HCT116 (cell line): ENCODE measurements around the gene FNBP1. TPM values are rescaled to one million over a fixed set of nuclear protein-coding genes. Genes with fewer than 3 reads are reported as not detected.

Source experiments
- ATAC-seq: fragments of 200-7000 bp; cut with Tn5 transposase; 2 replicates; pipeline ENCODE4 v1.9.1; 2020; ENCODE audit warnings: mild to moderate bottlenecking, moderate library complexity
- BruUV-seq: library from RNA; stranded (reverse); fragments of 400-500 nt; replicated peaks from 2 replicates; lab custom pipeline; 2021; lab: Mats Ljungman, UMichigan
- CTCF ChIA-PET: fragments of 300-600 bp; sonication (Branson Sonifier 250); formaldehyde crosslinking; loops from one replicate; lab custom pipeline; 2021; ENCODE audit warnings: antibody characterized with exemption; lab: Charles Lee
- POLR2A ChIA-PET: fragments of 300-600, 350-600 bp; sonication (Branson Sonifier 250); formaldehyde crosslinking; loops from one replicate; lab custom pipeline; 2021; ENCODE audit warnings: antibody characterized with exemption; lab: Charles Lee
- RAD21 ChIA-PET, 2 experiments: fragments of 300-600 bp; sonication (Branson Sonifier 250); formaldehyde crosslinking; loops; one replicate each; lab custom pipeline; 2023; ENCODE audit warnings: low total read pairs in 2 of 2; ENCODE audit not compliant: uncharacterized antibody in 2 of 2, unreplicated experiment in 2 of 2, low non-redundant PET in 1 of 2; lab: Charles Lee
- DNase-seq: peaks from one replicate; pipeline ENCODE4 v3.0.0-alpha.2; 2010; ENCODE audit warnings: low read depth, low spot score
- H2AFZ ChIP-seq: fragments of 200-600 bp; shearing (Covaris generic), sonication (generic); 2 replicates; pipeline ENCODE4 v1.6.1; 2017; ENCODE audit warnings: low read depth, mixed run types, mixed read lengths, antibody characterized with exemption, low read length; ENCODE audit not compliant: poor library complexity, severe bottlenecking
- H3K27ac ChIP-seq: 2 replicates; pipeline ENCODE4 v1.5.1; 2012; ENCODE audit warnings: low read depth, low read length
- H3K27me3 ChIP-seq: fragments of 200-600 bp; sonication (generic); 2 replicates; pipeline ENCODE4 v1.6.1; 2016; ENCODE audit warnings: mixed run types, low read length, mixed read lengths; ENCODE audit not compliant: insufficient read depth
- H3K36me3 ChIP-seq, 2 experiments: fragments of 200-500 bp in 1 of 2; fragments of 200-600 bp in 1 of 2; sonication (Bioruptor generic) in 1 of 2; sonication (generic) in 1 of 2; 2 replicates each; pipeline versions ENCODE4 v1.5.1 to v1.6.1; 2014 to 2016; ENCODE audit warnings: low read length in 2 of 2, inconsistent platforms in 1 of 2, mixed read lengths in 1 of 2, mixed run types in 1 of 2; ENCODE audit not compliant: insufficient read depth in 2 of 2, control insufficient read depth in 1 of 2
- H3K4me1 ChIP-seq, 2 experiments: fragments of 200-600 bp in 1 of 2; sonication (generic) in 1 of 2; 2 replicates each; pipeline versions ENCODE4 v1.5.1 to v1.6.1; 2012 to 2017; ENCODE audit warnings: low read length in 2 of 2, inconsistent platforms in 1 of 2, mild to moderate bottlenecking in 1 of 2, mixed read lengths in 1 of 2, mixed run types in 1 of 2, moderate library complexity in 1 of 2; ENCODE audit not compliant: insufficient read depth in 2 of 2, control insufficient read depth in 1 of 2
- H3K4me2 ChIP-seq: fragments of 200-600 bp; sonication (generic); 2 replicates; pipeline ENCODE4 v1.6.1; 2017; ENCODE audit warnings: mixed run types, low read length, mixed read lengths
- H3K4me3 ChIP-seq, 2 experiments: fragments of 200-600 bp in 1 of 2; sonication (generic) in 1 of 2; replicated peaks in 1 of 2; 2 replicates each; pipeline ENCODE4 v1.5.1; 2011 to 2016; ENCODE audit warnings: low read length in 2 of 2, control low read depth in 1 of 2, low read depth in 1 of 2, mild to moderate bottlenecking in 1 of 2, mixed read lengths in 1 of 2, mixed run types in 1 of 2
- H3K79me2 ChIP-seq: fragments of 200-600 bp; sonication (generic); 2 replicates; pipeline ENCODE4 v1.6.1; 2017; ENCODE audit warnings: mild to moderate bottlenecking, mixed run types, low read length, moderate library complexity, mixed read lengths; ENCODE audit not compliant: insufficient read depth
- H3K9ac ChIP-seq: fragments of 200-600 bp; sonication (generic); 2 replicates; pipeline ENCODE4 v1.6.1; 2016; ENCODE audit warnings: low read length, mixed read lengths
- H3K9me2 ChIP-seq: fragments of 200-600 bp; sonication (generic), shearing (Covaris generic); 2 replicates; pipeline ENCODE4 v1.6.1; 2017; ENCODE audit warnings: mixed run types, mild to moderate bottlenecking, moderate library complexity; ENCODE audit not compliant: insufficient read depth
- H3K9me3 ChIP-seq, 2 experiments: fragments of 200-500 bp in 1 of 2; fragments of 200-600 bp in 1 of 2; sonication (Bioruptor generic) in 1 of 2; sonication (generic) in 1 of 2; 2 replicates each; pipeline ENCODE4 v1.6.1; 2014 to 2017; ENCODE audit warnings: low read length in 2 of 2, mixed read lengths in 2 of 2, inconsistent platforms in 1 of 2, low read depth in 1 of 2, mild to moderate bottlenecking in 1 of 2, mixed run types in 1 of 2, moderate library complexity in 1 of 2; ENCODE audit not compliant: control insufficient read depth in 1 of 2, insufficient read depth in 1 of 2
- H4K20me1 ChIP-seq: fragments of 200-600 bp; sonication (generic), shearing (Covaris generic); 2 replicates; pipeline ENCODE4 v1.6.1; 2017; ENCODE audit warnings: mixed run types, mild to moderate bottlenecking, moderate library complexity; ENCODE audit not compliant: insufficient read depth
- CBX3 ChIP-seq: IDR thresholded peaks from 2 replicates; pipeline ENCODE4 v1.6.1; 2012; ENCODE audit warnings: low read depth
- CEBPB ChIP-seq: IDR thresholded peaks from 2 replicates; pipeline ENCODE4 v1.6.1; 2012; ENCODE audit warnings: low read depth
- EGR1 ChIP-seq: IDR thresholded peaks from 2 replicates; pipeline ENCODE4 v1.6.1; 2012; ENCODE audit warnings: low read depth
- ELF1 ChIP-seq: IDR thresholded peaks from 2 replicates; pipeline ENCODE4 v1.6.1; 2012; ENCODE audit warnings: low read depth, borderline replicate concordance
- EZH2 ChIP-seq: fragments of 200-600 bp; sonication (generic); IDR thresholded peaks from 2 replicates; pipeline ENCODE4 v1.6.1; 2017; ENCODE audit warnings: antibody characterized with exemption, mixed run types
- JUND ChIP-seq: IDR thresholded peaks from 2 replicates; pipeline ENCODE4 v1.6.1; 2012
- POLR2AphosphoS5 ChIP-seq: IDR thresholded peaks from 2 replicates; pipeline ENCODE4 v1.6.1; 2011; ENCODE audit warnings: mild to moderate bottlenecking, low read depth, low read length, moderate library complexity
- RAD21 ChIP-seq: IDR thresholded peaks from 2 replicates; pipeline ENCODE4 v1.6.1; 2012; ENCODE audit warnings: low read depth, mild to moderate bottlenecking
- SRF ChIP-seq: IDR thresholded peaks from 2 replicates; pipeline ENCODE4 v1.6.1; 2012; ENCODE audit warnings: low read depth
- TCF7L2 ChIP-seq: IDR thresholded peaks from 2 replicates; pipeline ENCODE4 v1.7.0; 2011; ENCODE audit warnings: borderline replicate concordance, inconsistent platforms; ENCODE audit not compliant: insufficient read depth, insufficient read length; ENCODE audit errors: extremely low read depth
- YY1 ChIP-seq: IDR thresholded peaks from 2 replicates; pipeline ENCODE4 v1.6.1; 2011; ENCODE audit warnings: low read length, low read depth, moderate library complexity, mild to moderate bottlenecking; ENCODE audit not compliant: insufficient replicate concordance; ENCODE audit errors: extremely low read depth
- ZFX ChIP-seq: fragments of 450-650 bp; IDR thresholded peaks from 2 replicates; pipeline ENCODE4 v1.6.1; 2017
- ZNF274 ChIP-seq: fragments of 200-500 bp; sonication (Bioruptor generic); IDR thresholded peaks from 2 replicates; pipeline ENCODE4 v1.6.1; 2014; ENCODE audit warnings: mild to moderate bottlenecking, low read depth, low read length, inconsistent platforms
- intact Hi-C: fragments of 100-400 bp; cut with micrococcal nuclease; formaldehyde crosslinking; loops from 2 replicates; pipeline ENCODE4 v1.10.0; 2022
- total RNA-seq: library from RNA; stranded (reverse); gene quantifications from one replicate; pipeline ENCODE4 v1.2.1, GENCODE V29; 2021; ENCODE audit not compliant: unreplicated experiment
- TF ChIP-seq, protein P1 (sequence below): IDR thresholded peaks from 2 replicates; pipeline ENCODE4 v1.6.1; 2011; ENCODE audit warnings: mild to moderate bottlenecking, low read length, moderate library complexity; ENCODE audit not compliant: insufficient replicate concordance; ENCODE audit errors: extremely low read depth
- TF ChIP-seq, protein P2 (sequence below): IDR thresholded peaks from 2 replicates; pipeline ENCODE4 v1.6.1; 2012; ENCODE audit warnings: low read depth
- TF ChIP-seq, protein P3 (sequence below): IDR thresholded peaks from 2 replicates; pipeline ENCODE4 v1.6.1; 2012

FNBP1 gene
- total RNA-seq, 1 experiment from 2014 or later, result 25.0 TPM

DNA sequence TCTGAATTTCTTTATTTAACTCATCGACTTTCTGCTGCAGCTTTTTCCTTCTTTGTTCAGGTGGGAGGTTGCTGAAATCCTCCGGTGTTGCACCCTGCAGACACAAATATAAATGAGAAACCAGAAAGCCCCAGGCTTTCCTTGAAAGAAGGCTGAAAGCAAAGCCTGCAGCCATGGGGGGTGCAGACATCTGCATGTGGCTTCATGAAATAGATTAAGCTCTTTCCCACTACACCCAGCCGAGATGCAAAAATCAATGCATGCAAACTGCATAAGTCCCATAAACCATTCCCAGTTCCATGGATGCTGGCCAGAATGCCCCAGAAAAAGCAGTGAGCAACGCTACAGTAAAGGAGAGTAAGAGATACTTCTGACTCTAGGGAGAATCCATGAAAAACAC lies 134.1 kb downstream of the FNBP1 start:
- Histone ChIP-seq H3K9ac (no peak overlapping the region), H3K9me2 (no peaks in the 10 kb centered on the region), H3K4me3 (no peak overlapping the region), H3K4me1 (peaks cover 18 to 31% of the 10 kb centered on the region in 2 experiments), H3K36me3 (no peaks in the 10 kb centered on the region), H4K20me1 (no peaks in the 10 kb centered on the region), H3K4me2 (no peak overlapping the region), H3K27ac (no peak overlapping the region), H3K79me2 (no peaks in the 10 kb centered on the region), H3K27me3 (no peaks in the 10 kb centered on the region), H2AFZ (no peak overlapping the region), H3K9me3 (no peaks in the 10 kb centered on the region)
- ChIA-PET RAD21 (no interaction called here), CTCF (no interaction called here), POLR2A (no interaction called here)
- BruUV-seq, result no TSS peak
- TF ChIP-seq, protein P1, sequence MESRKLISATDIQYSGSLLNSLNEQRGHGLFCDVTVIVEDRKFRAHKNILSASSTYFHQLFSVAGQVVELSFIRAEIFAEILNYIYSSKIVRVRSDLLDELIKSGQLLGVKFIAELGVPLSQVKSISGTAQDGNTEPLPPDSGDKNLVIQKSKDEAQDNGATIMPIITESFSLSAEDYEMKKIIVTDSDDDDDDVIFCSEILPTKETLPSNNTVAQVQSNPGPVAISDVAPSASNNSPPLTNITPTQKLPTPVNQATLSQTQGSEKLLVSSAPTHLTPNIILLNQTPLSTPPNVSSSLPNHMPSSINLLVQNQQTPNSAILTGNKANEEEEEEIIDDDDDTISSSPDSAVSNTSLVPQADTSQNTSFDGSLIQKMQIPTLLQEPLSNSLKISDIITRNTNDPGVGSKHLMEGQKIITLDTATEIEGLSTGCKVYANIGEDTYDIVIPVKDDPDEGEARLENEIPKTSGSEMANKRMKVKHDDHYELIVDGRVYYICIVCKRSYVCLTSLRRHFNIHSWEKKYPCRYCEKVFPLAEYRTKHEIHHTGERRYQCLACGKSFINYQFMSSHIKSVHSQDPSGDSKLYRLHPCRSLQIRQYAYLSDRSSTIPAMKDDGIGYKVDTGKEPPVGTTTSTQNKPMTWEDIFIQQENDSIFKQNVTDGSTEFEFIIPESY, result no peak
- TF ChIP-seq, protein P2, sequence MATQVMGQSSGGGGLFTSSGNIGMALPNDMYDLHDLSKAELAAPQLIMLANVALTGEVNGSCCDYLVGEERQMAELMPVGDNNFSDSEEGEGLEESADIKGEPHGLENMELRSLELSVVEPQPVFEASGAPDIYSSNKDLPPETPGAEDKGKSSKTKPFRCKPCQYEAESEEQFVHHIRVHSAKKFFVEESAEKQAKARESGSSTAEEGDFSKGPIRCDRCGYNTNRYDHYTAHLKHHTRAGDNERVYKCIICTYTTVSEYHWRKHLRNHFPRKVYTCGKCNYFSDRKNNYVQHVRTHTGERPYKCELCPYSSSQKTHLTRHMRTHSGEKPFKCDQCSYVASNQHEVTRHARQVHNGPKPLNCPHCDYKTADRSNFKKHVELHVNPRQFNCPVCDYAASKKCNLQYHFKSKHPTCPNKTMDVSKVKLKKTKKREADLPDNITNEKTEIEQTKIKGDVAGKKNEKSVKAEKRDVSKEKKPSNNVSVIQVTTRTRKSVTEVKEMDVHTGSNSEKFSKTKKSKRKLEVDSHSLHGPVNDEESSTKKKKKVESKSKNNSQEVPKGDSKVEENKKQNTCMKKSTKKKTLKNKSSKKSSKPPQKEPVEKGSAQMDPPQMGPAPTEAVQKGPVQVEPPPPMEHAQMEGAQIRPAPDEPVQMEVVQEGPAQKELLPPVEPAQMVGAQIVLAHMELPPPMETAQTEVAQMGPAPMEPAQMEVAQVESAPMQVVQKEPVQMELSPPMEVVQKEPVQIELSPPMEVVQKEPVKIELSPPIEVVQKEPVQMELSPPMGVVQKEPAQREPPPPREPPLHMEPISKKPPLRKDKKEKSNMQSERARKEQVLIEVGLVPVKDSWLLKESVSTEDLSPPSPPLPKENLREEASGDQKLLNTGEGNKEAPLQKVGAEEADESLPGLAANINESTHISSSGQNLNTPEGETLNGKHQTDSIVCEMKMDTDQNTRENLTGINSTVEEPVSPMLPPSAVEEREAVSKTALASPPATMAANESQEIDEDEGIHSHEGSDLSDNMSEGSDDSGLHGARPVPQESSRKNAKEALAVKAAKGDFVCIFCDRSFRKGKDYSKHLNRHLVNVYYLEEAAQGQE, result no peak
- no peak for TF ChIP-seq YY1
- TF ChIP-seq ZNF274, result no peak
- TF ChIP-seq ZFX, result no peak
- TF ChIP-seq RAD21, result no peak
- TF ChIP-seq CEBPB, result no peak
- TF ChIP-seq CBX3, result no peak
- no peak for TF ChIP-seq SRF
- no peak for TF ChIP-seq POLR2AphosphoS5
- TF ChIP-seq ELF1, result no peak
- TF ChIP-seq EZH2, result no peak
- TF ChIP-seq, protein P3, sequence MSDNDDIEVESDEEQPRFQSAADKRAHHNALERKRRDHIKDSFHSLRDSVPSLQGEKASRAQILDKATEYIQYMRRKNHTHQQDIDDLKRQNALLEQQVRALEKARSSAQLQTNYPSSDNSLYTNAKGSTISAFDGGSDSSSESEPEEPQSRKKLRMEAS, result no peak
- TF ChIP-seq JUND, result no peak
- no peak for TF ChIP-seq EGR1
- no peak for TF ChIP-seq TCF7L2
- no peak for ATAC-seq
- no peak for DNase-seq
- intact Hi-C loops, result no loop called here
